GM12878 (cell line): Measurements from ENCODE around the gene MIA. TPM values are rescaled to one million over a fixed set of nuclear protein-coding genes. Genes with fewer than 3 reads are reported as not detected.

Experiments used
- ATAC-seq: fragments of 200-7000 bp; cut with Tn5 transposase; 3 replicates; pipeline ENCODE4 v1.9.1; 2020; ENCODE audit warnings: mild to moderate bottlenecking, moderate library complexity
- BruUV-seq: library from RNA; stranded (reverse); fragments of 400-500 nt; replicated peaks from 2 replicates; lab custom pipeline; 2021; lab: Mats Ljungman, UMichigan
- CTCF ChIA-PET: fragments of 300-600 bp; sonication (Branson Sonifier 250); formaldehyde crosslinking; extraction: SDS; loops from one replicate; lab custom pipeline; 2021; ENCODE audit warnings: inconsistent platforms; lab: Yijun Ruan, JAX
- POLR2A ChIA-PET: fragments of 350-600 bp; formaldehyde crosslinking; extraction: SDS; loops from one replicate; lab custom pipeline; 2021; ENCODE audit warnings: inconsistent platforms; lab: Charles Lee
- RAD21 ChIA-PET: fragments of 300-600 bp; sonication (Branson Sonifier 250); formaldehyde crosslinking; loops from one replicate; lab custom pipeline; 2023; ENCODE audit warnings: antibody characterized with exemption; ENCODE audit not compliant: unreplicated experiment; lab: Charles Lee
- SMC1A ChIA-PET: fragments of 300-600 bp; sonication (Branson Sonifier 250); formaldehyde crosslinking; loops from one replicate; lab custom pipeline; 2023; ENCODE audit not compliant: unreplicated experiment, uncharacterized antibody; lab: Charles Lee
- DNase-seq: peaks from one replicate; pipeline ENCODE4 v3.0.0-alpha.2; 2011; ENCODE audit warnings: low read depth, low spot score
- FAIRE-seq: peaks from 3 replicates; lab custom pipeline; 2011; peaks lifted over from hg19 to GRCh38; lab: Jason Lieb, UNC
- H2AFZ ChIP-seq: 2 replicates; pipeline ENCODE4 v1.6.0; 2011; ENCODE audit warnings: low read depth, low read length, control low read depth; ENCODE audit not compliant: control insufficient read depth
- H3K27ac ChIP-seq: 2 replicates; pipeline ENCODE4 v1.5.1; 2011; ENCODE audit warnings: control low read depth; ENCODE audit not compliant: control insufficient read depth, insufficient read depth
- H3K27me3 ChIP-seq, 2 experiments: replicated peaks in 1 of 2; 2 replicates each; pipeline versions ENCODE4 v1.6.0 to v1.6.1; 2011; ENCODE audit warnings: low read length in 1 of 2; ENCODE audit not compliant: control insufficient read depth in 2 of 2, insufficient read depth in 2 of 2
- H3K36me3 ChIP-seq, 2 experiments: 2 replicates each; pipeline ENCODE4 v1.5.1; 2011; ENCODE audit warnings: low read length in 1 of 2; ENCODE audit not compliant: control insufficient read depth in 2 of 2, insufficient read depth in 2 of 2
- H3K4me1 ChIP-seq: 2 replicates; pipeline ENCODE4 v1.6.1; 2011; ENCODE audit warnings: mild to moderate bottlenecking, low read length, moderate library complexity, mixed read lengths; ENCODE audit not compliant: control insufficient read depth, insufficient read depth
- H3K4me2 ChIP-seq: 2 replicates; pipeline ENCODE4 v1.6.0; 2011; ENCODE audit warnings: control low read depth; ENCODE audit not compliant: control insufficient read depth, insufficient read depth
- H3K4me3 ChIP-seq: fragments of 200-600 bp; sonication (generic); 2 replicates; pipeline ENCODE4 v1.5.1; 2016
- H3K79me2 ChIP-seq: 2 replicates; pipeline ENCODE4 v1.6.0; 2011; ENCODE audit warnings: low read length; ENCODE audit not compliant: control insufficient read depth, insufficient read depth
- H3K9ac ChIP-seq: 2 replicates; pipeline ENCODE4 v1.8.0; 2011; ENCODE audit warnings: low read length, control low read depth, mixed read lengths; ENCODE audit not compliant: control insufficient read depth, insufficient read depth
- H3K9me3 ChIP-seq: replicated peaks from 3 replicates; pipeline ENCODE4 v1.5.1; 2011; ENCODE audit warnings: mild to moderate bottlenecking, low read length; ENCODE audit not compliant: control insufficient read depth, insufficient read depth
- H4K20me1 ChIP-seq: 2 replicates; pipeline ENCODE4 v1.6.0; 2011; ENCODE audit not compliant: control insufficient read depth, insufficient read depth
- BMI1 ChIP-seq: fragments of 450-650 bp; IDR thresholded peaks from 2 replicates; pipeline ENCODE4 v1.6.1; 2016; ENCODE audit warnings: mild to moderate bottlenecking, moderate library complexity, borderline replicate concordance
- HDGF ChIP-seq: fragments of 450-650 bp; IDR thresholded peaks from 2 replicates; pipeline ENCODE4 v1.6.1; 2016; ENCODE audit warnings: antibody characterized with exemption
- IKZF1 ChIP-seq: fragments of 450-650 bp; conservative IDR thresholded peaks from 2 replicates; pipeline ENCODE4 v1.6.1; 2017; ENCODE audit warnings: antibody characterized with exemption, mild to moderate bottlenecking
- IKZF2 ChIP-seq, 2 experiments: fragments of 450-650 bp; IDR thresholded peaks; 2 replicates each; pipeline ENCODE4 v1.6.1; 2017; ENCODE audit warnings: mild to moderate bottlenecking in 2 of 2, moderate library complexity in 2 of 2
- JUND ChIP-seq: IDR thresholded peaks from 2 replicates; pipeline ENCODE4 v1.6.1; 2012; ENCODE audit warnings: low read depth, mild to moderate bottlenecking, low read length, improper control_type of control experiment, moderate library complexity
- MTA2 ChIP-seq: fragments of 450-650 bp; IDR thresholded peaks from 2 replicates; pipeline ENCODE4 v1.6.1; 2016; ENCODE audit warnings: low read depth, mild to moderate bottlenecking, moderate library complexity
- PAX8 ChIP-seq: fragments of 450-650 bp; IDR thresholded peaks from 2 replicates; pipeline ENCODE4 v1.6.1; 2017; ENCODE audit warnings: mild to moderate bottlenecking, moderate library complexity
- PML ChIP-seq: IDR thresholded peaks from 2 replicates; pipeline ENCODE4 v1.6.1; 2012; ENCODE audit warnings: low read length, inconsistent platforms
- POU2F2 ChIP-seq: IDR thresholded peaks from 3 replicates; pipeline ENCODE4 v1.6.1; 2011; ENCODE audit warnings: low read depth, mild to moderate bottlenecking, low read length, borderline replicate concordance
- RCOR1 ChIP-seq: conservative IDR thresholded peaks from 2 replicates; pipeline ENCODE4 v1.6.1; 2012; ENCODE audit warnings: low read depth, low read length, improper control_type of control experiment
- RELB ChIP-seq: fragments of 450-650 bp; IDR thresholded peaks from 2 replicates; pipeline ENCODE4 v1.6.1; 2017; ENCODE audit warnings: low read depth, mild to moderate bottlenecking, moderate library complexity
- RFX5 ChIP-seq: IDR thresholded peaks from 2 replicates; pipeline ENCODE4 v1.6.1; 2011; ENCODE audit warnings: low read depth, low read length, improper control_type of control experiment
- YBX1 ChIP-seq: fragments of 450-650 bp; IDR thresholded peaks from 2 replicates; pipeline ENCODE4 v1.6.1; 2016; ENCODE audit warnings: antibody characterized with exemption
- WGBS: methylation state at CpG from one replicate; pipeline ENCODE4 v1.1.6; 2016; ENCODE audit warnings: low lambda C conversion rate; ENCODE audit not compliant: insufficient replicate concordance, insufficient coverage; ENCODE audit errors: missing lambda C conversion rate; 5-methylcytosine and 5-hydroxymethylcytosine counted together
- in situ Hi-C: fragments of 300-500 bp; cut with MboI; formaldehyde crosslinking; loops from 9 replicates; pipeline ENCODE4 v1.14.3; 2018; ENCODE audit warnings: mixed read lengths
- intact Hi-C: fragments of 100-400 bp; cut with micrococcal nuclease; formaldehyde crosslinking; loops from one replicate; pipeline ENCODE4 v1.14.2; 2022; ENCODE audit not compliant: unreplicated experiment
- polyA plus RNA-seq, 11 experiments: library from polyadenylated mRNA; depleted of rRNA in 4 of 11; unstranded in 6 of 11; stranded (reverse) in 5 of 11; fragments of >200 nt; fragmentation: Nextera tagmentation in 4 of 11; fragmentation: Illumina TruSeq in 1 of 11; extraction: Ambion mirVana in 4 of 11; extraction: Trizol in 1 of 11; gene quantifications; 1 replicate in 1 of 11; 2 replicates in 10 of 11; pipeline versions ENCODE4 v1.2.1 to v1.2.3, GENCODE V29; 2011 to 2016; ENCODE audit warnings: inconsistent platforms in 2 of 11, missing spikeins in 2 of 11, low read depth in 1 of 11
- total RNA-seq, 4 experiments: library from RNA; depleted of rRNA in 3 of 4; stranded (reverse); fragments of >200 nt in 3 of 4; fragmentation: Illumina TruSeq in 1 of 4; extraction: Trizol in 1 of 4; gene quantifications; 2 replicates each; pipeline versions ENCODE4 v1.2.1 to v1.2.3, GENCODE V29; 2013 to 2021
- TF ChIP-seq, protein P1 (sequence below): fragments of 450-650 bp; IDR thresholded peaks from 2 replicates; pipeline ENCODE4 v1.6.1; 2016; ENCODE audit warnings: mild to moderate bottlenecking
- TF ChIP-seq, protein P2 (sequence below): IDR thresholded peaks from 2 replicates; pipeline ENCODE4 v1.6.1; 2011; ENCODE audit warnings: mild to moderate bottlenecking, low read depth, low read length, moderate library complexity; ENCODE audit not compliant: insufficient replicate concordance

The MIA gene
- total and polyA plus RNA-seq, 10 of the 15 experiments (the other 5 are each of a cell fraction or from before 2014, with no cell fraction given): 0.16 to 2.7 (median 1.4) TPM; not detected in 3

GRCh38 chr19:40778706-40779284 lies 3.5 kb downstream of the MIA start:
- peak overlapping the region; percentile 65 for H3K4me3 ChIP-seq
- no peak for FAIRE-seq

More at GRCh38 chr19:40778706-40779284, 3.5 kb downstream of the MIA start:
- ChIA-PET RAD21 (interaction anchor here (0.9 to 7.6 kb wide), 12 partner anchors 19 to 336 kb away, joined by 3 to 291 read pairs (median 16); partner anchors contain the start of genes ACTMAP, COQ8B, EGLN2 and ITPKC), POLR2A (interaction anchor here (0.6 to 8.1 kb wide), 26 partner anchors 8 to 1464 kb away, joined by 3 to 331 read pairs (median 8); partner anchors contain the start of genes ACTMAP, COQ8B, EGLN2 and HNRNPUL1), SMC1A (interaction anchor here (0.8 to 11.2 kb wide), 15 partner anchors 10 to 115 kb away, joined by 3 to 256 read pairs (median 7); partner anchors contain the start of genes ACTMAP, EGLN2, NUMBL and SNRPA)
- no peak for ATAC-seq
- Histone ChIP-seq H3K27me3 (no peaks in the 10 kb centered on the region), H3K4me1 (peaks cover 39% of the 10 kb centered on the region), H2AFZ (peak overlapping the region; percentile 88), H3K79me2 (peaks cover 11% of the 10 kb centered on the region), H3K9ac (peak overlapping the region; percentile 96)
- no TSS peak for BruUV-seq
- 0 out of 2 replicates have a peak, but pooled peaks have one; percentile 40 for TF ChIP-seq YBX1
- no peak for TF ChIP-seq JUND
- TF ChIP-seq, protein P1, sequence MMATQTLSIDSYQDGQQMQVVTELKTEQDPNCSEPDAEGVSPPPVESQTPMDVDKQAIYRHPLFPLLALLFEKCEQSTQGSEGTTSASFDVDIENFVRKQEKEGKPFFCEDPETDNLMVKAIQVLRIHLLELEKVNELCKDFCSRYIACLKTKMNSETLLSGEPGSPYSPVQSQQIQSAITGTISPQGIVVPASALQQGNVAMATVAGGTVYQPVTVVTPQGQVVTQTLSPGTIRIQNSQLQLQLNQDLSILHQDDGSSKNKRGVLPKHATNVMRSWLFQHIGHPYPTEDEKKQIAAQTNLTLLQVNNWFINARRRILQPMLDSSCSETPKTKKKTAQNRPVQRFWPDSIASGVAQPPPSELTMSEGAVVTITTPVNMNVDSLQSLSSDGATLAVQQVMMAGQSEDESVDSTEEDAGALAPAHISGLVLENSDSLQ: peak; percentile 96; the same call in 1 of the 2 replicates
- 0 out of 2 replicates have a peak, but pooled peaks have one; percentile 17 for TF ChIP-seq MTA2
- 0 out of 2 replicates have a peak, but pooled peaks have one; percentile 4 for TF ChIP-seq RFX5
- TF ChIP-seq PAX8: no peak
- TF ChIP-seq IKZF2 (IDR thresholded peaks at IDR 0.05): peak; percentile 65 to 68
- no peak for TF ChIP-seq PML
- TF ChIP-seq HDGF: peak; percentile 6; the same call in 1 of the 2 replicates
- TF ChIP-seq IKZF1: peak; percentile 62
- TF ChIP-seq RELB: peak; percentile 45; the same call in 1 of the 2 replicates
- TF ChIP-seq, protein P2, sequence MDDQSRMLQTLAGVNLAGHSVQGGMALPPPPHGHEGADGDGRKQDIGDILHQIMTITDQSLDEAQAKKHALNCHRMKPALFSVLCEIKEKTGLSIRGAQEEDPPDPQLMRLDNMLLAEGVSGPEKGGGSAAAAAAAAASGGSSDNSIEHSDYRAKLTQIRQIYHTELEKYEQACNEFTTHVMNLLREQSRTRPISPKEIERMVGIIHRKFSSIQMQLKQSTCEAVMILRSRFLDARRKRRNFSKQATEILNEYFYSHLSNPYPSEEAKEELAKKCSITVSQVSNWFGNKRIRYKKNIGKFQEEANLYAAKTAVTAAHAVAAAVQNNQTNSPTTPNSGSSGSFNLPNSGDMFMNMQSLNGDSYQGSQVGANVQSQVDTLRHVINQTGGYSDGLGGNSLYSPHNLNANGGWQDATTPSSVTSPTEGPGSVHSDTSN: peak; percentile 88
- 0 out of 2 replicates have a peak, but pooled peaks have one; percentile 26 for TF ChIP-seq RCOR1
- TF ChIP-seq POU2F2: peak; percentile 34; the same call in 1 of the 3 replicates
- TF ChIP-seq BMI1: no peak
- TF ChIP-seq, all 136 proteins: peak for 11
- Histone ChIP-seq H3K27ac (peak overlapping the region; percentile 100), H3K36me3 (no peaks in the 10 kb centered on the region), H3K9me3 (no peaks in the 10 kb centered on the region), H3K4me2 (peak overlapping the region; percentile 41), H4K20me1 (no peaks in the 10 kb centered on the region)
- intact Hi-C loops (loop anchor here (1.0 kb wide), 1 partner anchor 62 kb away; the partner anchor contains the start of gene COQ8B), in situ Hi-C loops (no loop called here)
- WGBS: 3% methylated on average over 7 of the region's 7 CpGs
- DNase-seq: no peak
- CTCF ChIA-PET: interaction anchor here (1.3 to 4.6 kb wide), 8 partner anchors 8 to 1105 kb away, joined by 4 to 72 read pairs (median 16); partner anchors contain the start of genes ACTMAP, COQ8B, EGLN2 and ITPKC
